Measurements from ENCODE around the gene ZSWIM1.

Gene ZSWIM1

DNA sequence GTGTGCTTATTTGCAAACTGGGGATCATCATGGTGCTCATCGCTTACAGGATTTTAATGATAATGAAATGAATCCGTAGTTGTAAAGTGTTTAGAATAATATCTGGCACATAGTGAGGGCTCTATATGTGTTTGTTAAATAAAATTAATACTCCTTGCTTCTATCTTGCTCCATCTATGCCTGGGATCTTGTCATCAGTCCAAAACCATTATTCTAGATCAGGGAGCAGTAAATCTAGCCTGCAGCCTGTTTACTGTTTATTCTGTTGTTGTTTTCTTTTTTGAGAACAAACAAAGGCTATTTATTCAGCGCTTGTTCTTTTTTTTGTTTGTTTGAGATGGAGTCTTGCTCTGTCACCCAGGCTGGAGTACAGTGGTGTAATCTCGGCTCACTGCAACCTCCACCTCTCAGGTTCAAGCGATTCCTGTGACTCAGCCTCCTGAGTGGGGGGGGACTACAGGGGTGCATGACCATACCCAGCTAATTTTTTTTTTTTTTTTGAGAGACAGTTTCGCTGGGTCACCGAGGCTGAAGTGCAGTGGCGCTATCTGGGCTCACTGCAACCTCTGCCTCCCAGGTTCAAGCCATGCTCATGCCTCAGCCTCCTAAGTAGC, 32.0 kb upstream of the ZSWIM1 start:
- no peak for DNase-seq (ENCODE audit: low spot score)
- Histone ChIP-seq H3K27me3 (ENCODE audit: insufficient read depth, poor library complexity, severe bottlenecking) (no peaks in the 10 kb centered on the region), H3K27ac (ENCODE audit: poor library complexity, severe bottlenecking) (no peak overlapping the region), H3K4me3 (ENCODE audit: severe bottlenecking) (no peak overlapping the region), H3K36me3 (ENCODE audit: low read depth) (peaks cover 70% of the 10 kb centered on the region), H3K4me1 (ENCODE audit: insufficient read depth, poor library complexity, severe bottlenecking) (no peaks in the 10 kb centered on the region), H3K9me3 (ENCODE audit: severe bottlenecking) (no peaks in the 10 kb centered on the region)
- ATAC-seq (ENCODE audit: low read depth) = 0 out of 3 replicates have a peak, but pooled peaks have one; percentile 11
- TF ChIP-seq, protein P1, sequence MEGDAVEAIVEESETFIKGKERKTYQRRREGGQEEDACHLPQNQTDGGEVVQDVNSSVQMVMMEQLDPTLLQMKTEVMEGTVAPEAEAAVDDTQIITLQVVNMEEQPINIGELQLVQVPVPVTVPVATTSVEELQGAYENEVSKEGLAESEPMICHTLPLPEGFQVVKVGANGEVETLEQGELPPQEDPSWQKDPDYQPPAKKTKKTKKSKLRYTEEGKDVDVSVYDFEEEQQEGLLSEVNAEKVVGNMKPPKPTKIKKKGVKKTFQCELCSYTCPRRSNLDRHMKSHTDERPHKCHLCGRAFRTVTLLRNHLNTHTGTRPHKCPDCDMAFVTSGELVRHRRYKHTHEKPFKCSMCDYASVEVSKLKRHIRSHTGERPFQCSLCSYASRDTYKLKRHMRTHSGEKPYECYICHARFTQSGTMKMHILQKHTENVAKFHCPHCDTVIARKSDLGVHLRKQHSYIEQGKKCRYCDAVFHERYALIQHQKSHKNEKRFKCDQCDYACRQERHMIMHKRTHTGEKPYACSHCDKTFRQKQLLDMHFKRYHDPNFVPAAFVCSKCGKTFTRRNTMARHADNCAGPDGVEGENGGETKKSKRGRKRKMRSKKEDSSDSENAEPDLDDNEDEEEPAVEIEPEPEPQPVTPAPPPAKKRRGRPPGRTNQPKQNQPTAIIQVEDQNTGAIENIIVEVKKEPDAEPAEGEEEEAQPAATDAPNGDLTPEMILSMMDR (IDR thresholded peaks at IDR 0.05; ENCODE audit: poor library complexity, severe bottlenecking) = no peak

DNA sequence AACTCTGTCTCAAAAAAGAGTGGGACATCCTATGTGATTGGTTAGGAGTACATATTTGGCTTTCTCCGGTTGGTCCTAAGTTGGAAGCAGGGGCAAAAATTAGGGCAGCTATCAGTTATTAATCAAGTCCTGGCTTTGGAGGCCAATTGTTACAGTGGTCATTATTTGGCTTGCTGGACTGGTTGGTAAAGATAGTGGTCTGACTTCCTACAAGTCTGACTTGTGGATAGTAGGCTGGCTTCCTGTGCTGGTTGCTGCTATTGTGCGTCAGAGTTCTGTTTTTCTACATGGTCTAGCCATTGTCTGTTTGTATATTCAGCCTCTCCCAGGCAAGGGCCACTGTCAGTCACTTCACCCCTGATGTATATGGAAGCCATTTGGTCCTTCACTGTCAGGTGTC, 30.8 kb upstream of the ZSWIM1 start:
- H3K36me3 ChIP-seq (ENCODE audit: low read depth) = peaks cover 70% of the 10 kb centered on the region
- no peaks in the 10 kb centered on the region for H3K27me3 ChIP-seq (ENCODE audit: insufficient read depth, poor library complexity, severe bottlenecking)
- TF ChIP-seq, protein P1 (IDR thresholded peaks at IDR 0.05; ENCODE audit: poor library complexity, severe bottlenecking) = no peak
- no peak overlapping the region for H3K4me3 ChIP-seq (ENCODE audit: severe bottlenecking)
- ATAC-seq (ENCODE audit: low read depth) (no peak), DNase-seq (ENCODE audit: low spot score) (no peak)
- no peak overlapping the region for H3K27ac ChIP-seq (ENCODE audit: poor library complexity, severe bottlenecking)
- H3K4me1 ChIP-seq (ENCODE audit: insufficient read depth, poor library complexity, severe bottlenecking) = no peaks in the 10 kb centered on the region
- H3K9me3 ChIP-seq (ENCODE audit: severe bottlenecking) = no peaks in the 10 kb centered on the region

DNA sequence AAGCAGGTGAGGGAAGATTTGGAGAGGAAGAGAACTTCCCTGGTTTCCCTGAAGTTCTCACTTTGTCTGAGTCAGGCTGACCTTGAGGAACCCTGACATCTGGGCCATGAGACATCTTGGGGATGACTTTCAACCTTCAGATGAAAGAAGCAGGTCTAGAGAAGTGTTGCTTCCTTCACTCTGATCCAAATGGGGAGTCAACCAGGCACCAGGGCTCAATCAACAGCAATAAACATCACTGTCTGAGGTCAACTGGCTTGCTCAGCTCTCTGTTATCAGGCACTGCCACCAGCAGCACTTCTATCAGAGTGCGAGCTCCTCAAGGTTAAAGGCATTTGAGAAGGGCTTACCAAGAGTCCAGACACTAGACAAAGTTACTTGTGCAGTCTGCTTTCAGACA, 30.1 kb upstream of the ZSWIM1 start:
- no peaks in the 10 kb centered on the region for H3K27me3 ChIP-seq (ENCODE audit: insufficient read depth, poor library complexity, severe bottlenecking)
- no peaks in the 10 kb centered on the region for H3K9me3 ChIP-seq (ENCODE audit: severe bottlenecking)
- H3K27ac ChIP-seq (ENCODE audit: poor library complexity, severe bottlenecking) = no peak overlapping the region
- H3K36me3 ChIP-seq (ENCODE audit: low read depth) = peaks cover 66% of the 10 kb centered on the region
- TF ChIP-seq, protein P1 (IDR thresholded peaks at IDR 0.05; ENCODE audit: poor library complexity, severe bottlenecking) = no peak
- no peak for DNase-seq (ENCODE audit: low spot score)
- peak; percentile 6; the same call in 1 of the 3 replicates for ATAC-seq (ENCODE audit: low read depth)
- no peak overlapping the region for H3K4me3 ChIP-seq (ENCODE audit: severe bottlenecking)
- H3K4me1 ChIP-seq (ENCODE audit: insufficient read depth, poor library complexity, severe bottlenecking) = no peaks in the 10 kb centered on the region

DNA sequence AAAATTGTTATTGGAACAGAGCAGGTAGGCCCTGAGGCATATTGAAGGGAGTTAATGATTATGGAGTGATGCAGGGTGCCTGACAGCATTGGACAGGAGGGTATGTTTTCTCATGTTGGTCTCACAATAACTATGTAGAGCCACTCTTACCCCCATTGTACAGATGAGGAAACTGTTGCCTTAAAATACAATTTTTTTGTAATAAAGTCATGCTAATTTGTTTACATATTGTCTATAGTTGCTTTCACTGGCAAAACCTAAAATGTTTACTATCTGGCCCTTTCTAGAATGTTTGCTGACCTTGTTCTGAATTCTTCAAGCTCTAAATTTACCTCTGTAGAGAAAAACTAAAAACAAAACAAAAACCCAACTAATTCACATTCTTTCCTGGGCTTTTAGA, 29.5 kb upstream of the ZSWIM1 start:
- peaks cover 61% of the 10 kb centered on the region for H3K36me3 ChIP-seq (ENCODE audit: low read depth)
- TF ChIP-seq, protein P1 (IDR thresholded peaks at IDR 0.05; ENCODE audit: poor library complexity, severe bottlenecking) = no peak
- peaks cover 5% of the 10 kb centered on the region for H3K4me1 ChIP-seq (ENCODE audit: insufficient read depth, poor library complexity, severe bottlenecking)
- H3K4me3 ChIP-seq (ENCODE audit: severe bottlenecking) = no peak overlapping the region
- H3K27ac ChIP-seq (ENCODE audit: poor library complexity, severe bottlenecking) = no peak overlapping the region
- no peaks in the 10 kb centered on the region for H3K9me3 ChIP-seq (ENCODE audit: severe bottlenecking)
- ATAC-seq (ENCODE audit: low read depth) (no peak), DNase-seq (ENCODE audit: low spot score) (no peak)
- H3K27me3 ChIP-seq (ENCODE audit: insufficient read depth, poor library complexity, severe bottlenecking) = no peaks in the 10 kb centered on the region

DNA sequence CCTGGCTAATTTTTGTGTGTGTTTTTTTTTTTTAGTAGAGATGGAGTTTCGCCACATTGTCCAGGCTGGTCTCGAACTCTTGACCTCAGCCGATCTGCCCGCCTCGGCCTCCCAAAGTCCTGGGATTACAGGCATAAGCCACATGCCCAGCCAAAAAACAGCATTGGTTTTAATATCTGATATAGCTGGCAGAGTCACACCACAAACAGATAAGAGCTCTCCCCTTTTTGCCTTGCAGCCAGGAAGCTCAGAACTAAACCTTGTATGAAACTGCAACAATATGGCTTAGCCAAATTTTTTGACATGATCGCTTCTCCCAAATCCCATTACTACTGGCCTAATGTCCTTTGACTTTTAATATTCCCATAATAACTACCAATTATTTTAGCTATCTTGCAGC, 28.7 kb upstream of the ZSWIM1 start:
- TF ChIP-seq, protein P1 (IDR thresholded peaks at IDR 0.05; ENCODE audit: poor library complexity, severe bottlenecking) = no peak
- Histone ChIP-seq H3K27ac (ENCODE audit: poor library complexity, severe bottlenecking) (no peak overlapping the region), H3K9me3 (ENCODE audit: severe bottlenecking) (no peaks in the 10 kb centered on the region), H3K4me3 (ENCODE audit: severe bottlenecking) (no peak overlapping the region), H3K4me1 (ENCODE audit: insufficient read depth, poor library complexity, severe bottlenecking) (peaks cover 5% of the 10 kb centered on the region), H3K36me3 (ENCODE audit: low read depth) (peaks cover 52% of the 10 kb centered on the region), H3K27me3 (ENCODE audit: insufficient read depth, poor library complexity, severe bottlenecking) (no peaks in the 10 kb centered on the region)
- DNase-seq (ENCODE audit: low spot score) = no peak
- no peak for ATAC-seq (ENCODE audit: low read depth)
